HepG2 (cell line): ENCODE data around the gene ARAP1. TPM values are rescaled to one million over a fixed set of nuclear protein-coding genes. Genes with fewer than 3 reads are reported as not detected.

Experiments used
- AHDC1 ChIP-seq: sonication (generic); formaldehyde crosslinking; IDR thresholded peaks from 2 replicates; pipeline ENCODE4 v1.5.1; 2020; ENCODE audit warnings: mild to moderate bottlenecking, missing genetic modification reagents, borderline replicate concordance
- ARID5B ChIP-seq: IDR thresholded peaks from 2 replicates; pipeline ENCODE4 v1.4.0; 2020; ENCODE audit warnings: mild to moderate bottlenecking, missing genetic modification reagents
- CENPX ChIP-seq: sonication (generic); formaldehyde crosslinking; IDR thresholded peaks from 2 replicates; pipeline ENCODE4 v1.9.0; 2021; ENCODE audit warnings: mild to moderate bottlenecking, missing genetic modification reagents, moderate library complexity
- KDM5A ChIP-seq: fragments of 200-600 bp; sonication (generic); IDR thresholded peaks from 2 replicates; pipeline ENCODE4 v1.7.0; 2018; ENCODE audit warnings: antibody characterized with exemption, mild to moderate bottlenecking, low read length, borderline replicate concordance
- MEIS2 ChIP-seq: sonication (generic); formaldehyde crosslinking; IDR thresholded peaks from 2 replicates; pipeline ENCODE4 v1.9.0; 2021; ENCODE audit warnings: mild to moderate bottlenecking, missing genetic modification reagents
- ONECUT2 ChIP-seq: sonication (generic); formaldehyde crosslinking; IDR thresholded peaks from 2 replicates; pipeline ENCODE4 v1.4.0; 2020; ENCODE audit warnings: missing genetic modification reagents
- PRDM10 ChIP-seq: sonication (generic); formaldehyde crosslinking; IDR thresholded peaks from 2 replicates; pipeline ENCODE4 v1.4.0; 2020; ENCODE audit warnings: low read depth, missing genetic modification reagents
- ZNF674 ChIP-seq: sonication (generic); formaldehyde crosslinking; IDR thresholded peaks from 2 replicates; pipeline ENCODE4 v1.5.0; 2020; ENCODE audit warnings: low read depth, mild to moderate bottlenecking, missing genetic modification reagents
- ZNF704 ChIP-seq: sonication (generic); formaldehyde crosslinking; IDR thresholded peaks from 2 replicates; pipeline ENCODE4 v1.8.1; 2023; ENCODE audit warnings: mild to moderate bottlenecking, inconsistent platforms, moderate library complexity, missing genetic modification reagents, borderline replicate concordance
- ZNF790 ChIP-seq: sonication (generic); formaldehyde crosslinking; IDR thresholded peaks from 2 replicates; pipeline ENCODE4 v1.8.0; 2022; ENCODE audit warnings: missing genetic modification reagents, mild to moderate bottlenecking, borderline replicate concordance
- polyA plus RNA-seq, 8 experiments: library from polyadenylated mRNA; depleted of rRNA in 3 of 8; stranded (reverse) in 7 of 8; unstranded in 1 of 8; fragments of >200 nt; fragmentation: Illumina TruSeq in 4 of 8; extraction: Trizol in 4 of 8; gene quantifications; 2 replicates each; pipeline versions ENCODE4 v1.2.1 to v1.2.3, GENCODE V29; 2011 to 2016; ENCODE audit warnings: low read depth in 4 of 8, missing spikeins in 1 of 8, mixed read lengths in 1 of 8; ENCODE audit not compliant: insufficient read depth in 1 of 8
- total RNA-seq, 5 experiments: library from RNA; depleted of rRNA; stranded (reverse); fragments of >200 nt; fragmentation: Illumina TruSeq; extraction: Trizol; gene quantifications; 2 replicates each; pipeline ENCODE4 v1.2.3, GENCODE V29; 2016; ENCODE audit warnings: low read depth in 1 of 5

The ARAP1 gene
- total and polyA plus RNA-seq, 2 of the 13 experiments (the other 11 are each of a cell fraction or from before 2014, with no cell fraction given) = 43.2 to 55.5 TPM

- TF ChIP-seq PRDM10 (CRISPR knock-in tag) (0 out of 2 replicates have a peak, but pooled peaks have one; percentile 59), ZNF704 (no peak), ZNF790 (CRISPR knock-in tag) (no peak), ONECUT2 (CRISPR knock-in tag) (peak; percentile 65), MEIS2 (CRISPR knock-in tag) (no peak), KDM5A (no peak), ZNF674 (CRISPR knock-in tag) (no peak), ARID5B (peak; percentile 53; the same call in 1 of the 2 replicates), AHDC1 (no peak; the same call in 1 of the 2 replicates), CENPX (no peak)
These were observed 35.3 kb upstream of the ARAP1 start (continued) for GRCh38 chr11:72787216-72788104.
